HepG2 (cell line): Measurements from ENCODE around the gene RNF5. TPM values are rescaled to one million over a fixed set of nuclear protein-coding genes. Genes with fewer than 3 reads are reported as not detected.

Experiments used
- ASH2L ChIP-seq: fragments of 300-600, 200-600 bp; sonication (generic); IDR thresholded peaks from 2 replicates; pipeline ENCODE4 v1.7.0; 2017; ENCODE audit warnings: low read depth, mild to moderate bottlenecking, moderate library complexity, mixed read lengths, low read length; ENCODE audit not compliant: insufficient read length
- ETV6 ChIP-seq: sonication (generic); formaldehyde crosslinking; conservative IDR thresholded peaks from 2 replicates; pipeline ENCODE4 v1.4.0; 2020; ENCODE audit warnings: missing genetic modification reagents
- HIVEP1 ChIP-seq: sonication (generic); formaldehyde crosslinking; IDR thresholded peaks from 2 replicates; pipeline ENCODE4 v1.4.0; 2020; ENCODE audit warnings: mild to moderate bottlenecking, missing genetic modification reagents
- HOXA9 ChIP-seq: sonication (generic); formaldehyde crosslinking; IDR thresholded peaks from 2 replicates; pipeline ENCODE4 v1.8.1; 2022; ENCODE audit warnings: missing genetic modification reagents, mild to moderate bottlenecking, moderate library complexity, borderline replicate concordance
- MXI1 ChIP-seq: IDR thresholded peaks from 3 replicates; pipeline ENCODE4 v1.6.1; 2012; ENCODE audit warnings: low read depth, low read length, inconsistent platforms, borderline replicate concordance
- MZF1 ChIP-seq: sonication (generic); formaldehyde crosslinking; IDR thresholded peaks from 2 replicates; pipeline ENCODE4 v1.8.1; 2023; ENCODE audit warnings: mild to moderate bottlenecking, missing genetic modification reagents, borderline replicate concordance
- NRL ChIP-seq: sonication (generic); formaldehyde crosslinking; IDR thresholded peaks from 2 replicates; pipeline ENCODE4 v1.5.0; 2020; ENCODE audit warnings: missing genetic modification reagents, mild to moderate bottlenecking, moderate library complexity, borderline replicate concordance
- RELA ChIP-seq: sonication (generic); formaldehyde crosslinking; IDR thresholded peaks from 2 replicates; pipeline ENCODE4 v1.4.0; 2020; ENCODE audit warnings: missing genetic modification reagents
- ZMYM3 ChIP-seq: sonication (generic); formaldehyde crosslinking; IDR thresholded peaks from 2 replicates; pipeline ENCODE4 v1.5.1; 2020; ENCODE audit warnings: mild to moderate bottlenecking, missing genetic modification reagents
- ZNF234 ChIP-seq: sonication (generic); formaldehyde crosslinking; conservative IDR thresholded peaks from 2 replicates; pipeline ENCODE4 v1.5.1; 2020; ENCODE audit warnings: mild to moderate bottlenecking, missing genetic modification reagents
- ZNF333 ChIP-seq: sonication (generic); formaldehyde crosslinking; IDR thresholded peaks from 2 replicates; pipeline ENCODE4 v1.4.0; 2020; ENCODE audit warnings: mild to moderate bottlenecking, missing genetic modification reagents, borderline replicate concordance
- ZNF616 ChIP-seq: sonication (generic); formaldehyde crosslinking; IDR thresholded peaks from 2 replicates; pipeline ENCODE4 v1.5.0; 2020; ENCODE audit warnings: low read depth, mild to moderate bottlenecking, missing genetic modification reagents
- ZNF878 ChIP-seq: sonication (generic); formaldehyde crosslinking; IDR thresholded peaks from 2 replicates; pipeline ENCODE4 v1.8.1; 2023; ENCODE audit warnings: mild to moderate bottlenecking, missing genetic modification reagents, moderate library complexity
- polyA plus RNA-seq, 8 experiments: library from polyadenylated mRNA; depleted of rRNA in 3 of 8; stranded (reverse) in 7 of 8; unstranded in 1 of 8; fragments of >200 nt; fragmentation: Illumina TruSeq in 4 of 8; extraction: Trizol in 4 of 8; gene quantifications; 2 replicates each; pipeline versions ENCODE4 v1.2.1 to v1.2.3, GENCODE V29; 2011 to 2016; ENCODE audit warnings: low read depth in 4 of 8, missing spikeins in 1 of 8, mixed read lengths in 1 of 8; ENCODE audit not compliant: insufficient read depth in 1 of 8
- total RNA-seq, 5 experiments: library from RNA; depleted of rRNA; stranded (reverse); fragments of >200 nt; fragmentation: Illumina TruSeq; extraction: Trizol; gene quantifications; 2 replicates each; pipeline ENCODE4 v1.2.3, GENCODE V29; 2016; ENCODE audit warnings: low read depth in 1 of 5
- TF ChIP-seq, protein P1 (sequence below): sonication (generic); formaldehyde crosslinking; IDR thresholded peaks from 2 replicates; pipeline ENCODE4 v1.4.0; 2020; ENCODE audit warnings: missing genetic modification reagents
- TF ChIP-seq, protein P2 (sequence below): sonication (generic); formaldehyde crosslinking; IDR thresholded peaks from 2 replicates; pipeline ENCODE4 v1.4.0; 2020; ENCODE audit warnings: missing genetic modification reagents
- TF ChIP-seq, protein P3 (sequence below): sonication (generic); formaldehyde crosslinking; IDR thresholded peaks from 2 replicates; pipeline ENCODE4 v1.8.1; 2023; ENCODE audit warnings: mild to moderate bottlenecking, moderate library complexity, missing genetic modification reagents
- TF ChIP-seq, protein P4 (sequence below): sonication (generic); formaldehyde crosslinking; IDR thresholded peaks from 2 replicates; pipeline ENCODE4 v1.4.0; 2020; ENCODE audit warnings: missing genetic modification reagents, borderline replicate concordance
- TF ChIP-seq, protein P5 (sequence below): sonication (generic); formaldehyde crosslinking; IDR thresholded peaks from 2 replicates; pipeline ENCODE4 v1.8.0; 2023; ENCODE audit warnings: mild to moderate bottlenecking, missing genetic modification reagents

Gene RNF5
- total and polyA plus RNA-seq, 2 of the 13 experiments (the other 11 are each of a cell fraction or from before 2014, with no cell fraction given), result 98.0 to 131 TPM

DNA sequence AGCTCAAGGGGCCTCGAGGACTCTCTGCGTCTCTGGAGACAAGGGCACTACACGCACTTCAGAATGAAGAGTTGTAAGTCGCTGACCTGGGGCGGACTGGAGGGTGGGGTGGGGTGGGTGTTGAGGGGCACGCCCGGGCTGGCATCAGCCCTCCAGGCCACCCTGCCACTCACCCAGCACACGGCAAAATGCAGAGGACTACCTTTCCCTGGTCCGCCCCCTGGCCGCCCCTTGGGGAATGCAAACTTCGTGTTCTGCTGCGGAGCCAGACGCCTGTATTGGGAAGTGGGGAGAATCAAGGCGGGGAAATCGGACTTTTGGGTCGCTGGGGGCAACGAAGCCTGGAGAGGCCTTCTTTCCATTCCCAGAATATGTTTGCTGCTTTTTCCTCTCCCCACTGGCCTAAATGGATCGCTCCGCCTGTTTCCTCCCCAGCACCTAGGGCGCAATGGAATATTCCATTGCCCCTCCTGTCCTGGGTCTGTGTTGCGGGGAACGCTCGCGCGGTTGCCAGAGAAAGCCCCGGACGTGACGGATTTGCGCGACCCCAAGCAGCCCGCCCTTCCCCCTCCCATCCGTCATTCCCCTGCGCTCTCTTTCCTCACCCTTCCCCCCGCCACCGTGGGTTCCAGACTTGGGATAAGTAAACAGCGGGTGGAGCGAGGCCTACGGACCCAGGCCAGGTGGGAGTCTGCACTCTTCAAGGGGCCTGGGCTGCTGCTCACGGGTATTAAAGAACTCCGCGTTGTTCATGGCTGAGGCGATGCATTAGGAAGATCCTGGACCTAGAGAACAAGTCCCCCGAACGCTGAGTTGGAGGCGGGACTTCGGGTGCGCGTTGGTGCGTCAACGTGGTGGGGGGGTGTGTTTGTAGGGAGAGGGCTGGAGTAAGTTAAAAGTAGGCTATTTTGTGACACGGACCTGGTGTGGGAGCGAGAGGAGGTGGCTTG lies 24.4 kb upstream of the RNF5 start, which contains the start of gene PPT2 (continued):
- TF ChIP-seq, protein P1, sequence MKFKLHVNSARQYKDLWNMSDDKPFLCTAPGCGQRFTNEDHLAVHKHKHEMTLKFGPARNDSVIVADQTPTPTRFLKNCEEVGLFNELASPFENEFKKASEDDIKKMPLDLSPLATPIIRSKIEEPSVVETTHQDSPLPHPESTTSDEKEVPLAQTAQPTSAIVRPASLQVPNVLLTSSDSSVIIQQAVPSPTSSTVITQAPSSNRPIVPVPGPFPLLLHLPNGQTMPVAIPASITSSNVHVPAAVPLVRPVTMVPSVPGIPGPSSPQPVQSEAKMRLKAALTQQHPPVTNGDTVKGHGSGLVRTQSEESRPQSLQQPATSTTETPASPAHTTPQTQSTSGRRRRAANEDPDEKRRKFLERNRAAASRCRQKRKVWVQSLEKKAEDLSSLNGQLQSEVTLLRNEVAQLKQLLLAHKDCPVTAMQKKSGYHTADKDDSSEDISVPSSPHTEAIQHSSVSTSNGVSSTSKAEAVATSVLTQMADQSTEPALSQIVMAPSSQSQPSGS (CRISPR knock-in tag), result peak; percentile 42
- no peak; the same call in 1 of the 2 replicates for TF ChIP-seq ZMYM3 (CRISPR knock-in tag)
- TF ChIP-seq ASH2L, result peak; percentile 83
- TF ChIP-seq, protein P2, sequence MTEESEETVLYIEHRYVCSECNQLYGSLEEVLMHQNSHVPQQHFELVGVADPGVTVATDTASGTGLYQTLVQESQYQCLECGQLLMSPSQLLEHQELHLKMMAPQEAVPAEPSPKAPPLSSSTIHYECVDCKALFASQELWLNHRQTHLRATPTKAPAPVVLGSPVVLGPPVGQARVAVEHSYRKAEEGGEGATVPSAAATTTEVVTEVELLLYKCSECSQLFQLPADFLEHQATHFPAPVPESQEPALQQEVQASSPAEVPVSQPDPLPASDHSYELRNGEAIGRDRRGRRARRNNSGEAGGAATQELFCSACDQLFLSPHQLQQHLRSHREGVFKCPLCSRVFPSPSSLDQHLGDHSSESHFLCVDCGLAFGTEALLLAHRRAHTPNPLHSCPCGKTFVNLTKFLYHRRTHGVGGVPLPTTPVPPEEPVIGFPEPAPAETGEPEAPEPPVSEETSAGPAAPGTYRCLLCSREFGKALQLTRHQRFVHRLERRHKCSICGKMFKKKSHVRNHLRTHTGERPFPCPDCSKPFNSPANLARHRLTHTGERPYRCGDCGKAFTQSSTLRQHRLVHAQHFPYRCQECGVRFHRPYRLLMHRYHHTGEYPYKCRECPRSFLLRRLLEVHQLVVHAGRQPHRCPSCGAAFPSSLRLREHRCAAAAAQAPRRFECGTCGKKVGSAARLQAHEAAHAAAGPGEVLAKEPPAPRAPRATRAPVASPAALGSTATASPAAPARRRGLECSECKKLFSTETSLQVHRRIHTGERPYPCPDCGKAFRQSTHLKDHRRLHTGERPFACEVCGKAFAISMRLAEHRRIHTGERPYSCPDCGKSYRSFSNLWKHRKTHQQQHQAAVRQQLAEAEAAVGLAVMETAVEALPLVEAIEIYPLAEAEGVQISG, result peak; percentile 52; the same call in 1 of the 2 replicates
- TF ChIP-seq, protein P3, sequence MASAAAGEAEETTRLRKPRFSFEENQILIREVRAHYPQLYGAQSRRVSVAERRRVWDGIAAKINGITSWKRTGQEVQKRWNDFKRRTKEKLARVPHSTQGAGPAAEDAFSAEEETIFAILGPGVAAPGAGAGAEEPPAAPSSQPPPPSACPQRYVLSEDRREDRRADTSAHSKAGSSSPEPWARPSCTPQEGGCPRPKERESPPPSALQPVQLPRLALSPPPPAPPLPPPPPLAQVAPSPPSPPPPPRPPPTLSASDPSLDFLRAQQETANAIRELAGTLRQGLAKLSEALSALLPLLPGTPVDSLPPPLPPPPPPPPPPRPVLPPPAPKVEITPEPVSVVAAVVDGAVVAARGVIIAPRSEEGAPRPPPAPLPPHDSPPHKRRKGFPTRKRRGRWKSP, result peak; percentile 77; the same call in 1 of the 2 replicates
- TF ChIP-seq RELA (CRISPR knock-in tag), result no peak
- TF ChIP-seq, protein P4, sequence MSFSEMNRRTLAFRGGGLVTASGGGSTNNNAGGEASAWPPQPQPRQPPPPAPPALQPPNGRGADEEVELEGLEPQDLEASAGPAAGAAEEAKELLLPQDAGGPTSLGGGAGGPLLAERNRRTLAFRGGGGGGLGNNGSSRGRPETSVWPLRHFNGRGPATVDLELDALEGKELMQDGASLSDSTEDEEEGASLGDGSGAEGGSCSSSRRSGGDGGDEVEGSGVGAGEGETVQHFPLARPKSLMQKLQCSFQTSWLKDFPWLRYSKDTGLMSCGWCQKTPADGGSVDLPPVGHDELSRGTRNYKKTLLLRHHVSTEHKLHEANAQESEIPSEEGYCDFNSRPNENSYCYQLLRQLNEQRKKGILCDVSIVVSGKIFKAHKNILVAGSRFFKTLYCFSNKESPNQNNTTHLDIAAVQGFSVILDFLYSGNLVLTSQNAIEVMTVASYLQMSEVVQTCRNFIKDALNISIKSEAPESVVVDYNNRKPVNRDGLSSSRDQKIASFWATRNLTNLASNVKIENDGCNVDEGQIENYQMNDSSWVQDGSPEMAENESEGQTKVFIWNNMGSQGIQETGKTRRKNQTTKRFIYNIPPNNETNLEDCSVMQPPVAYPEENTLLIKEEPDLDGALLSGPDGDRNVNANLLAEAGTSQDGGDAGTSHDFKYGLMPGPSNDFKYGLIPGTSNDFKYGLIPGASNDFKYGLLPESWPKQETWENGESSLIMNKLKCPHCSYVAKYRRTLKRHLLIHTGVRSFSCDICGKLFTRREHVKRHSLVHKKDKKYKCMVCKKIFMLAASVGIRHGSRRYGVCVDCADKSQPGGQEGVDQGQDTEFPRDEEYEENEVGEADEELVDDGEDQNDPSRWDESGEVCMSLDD (CRISPR knock-in tag), result 0 out of 2 replicates have a peak, but pooled peaks have one; percentile 53
- no peak for TF ChIP-seq MZF1 (CRISPR knock-in tag)
- TF ChIP-seq HIVEP1 (CRISPR knock-in tag), result peak; percentile 80
- peak; percentile 88 for TF ChIP-seq MXI1
- TF ChIP-seq ZNF878 (CRISPR knock-in tag), result 0 out of 2 replicates have a peak, but pooled peaks have one; percentile 27
- no peak; the same call in 1 of the 2 replicates for TF ChIP-seq HOXA9 (CRISPR knock-in tag)
- no peak for TF ChIP-seq ZNF616 (CRISPR knock-in tag)
- peak; percentile 71; the same call in 1 of the 2 replicates for TF ChIP-seq ZNF333 (CRISPR knock-in tag)
- no peak; the same call in 1 of the 2 replicates for TF ChIP-seq ETV6
- no peak for TF ChIP-seq ZNF234 (CRISPR knock-in tag)
- TF ChIP-seq NRL (CRISPR knock-in tag), result peak; percentile 14
- TF ChIP-seq, protein P5, sequence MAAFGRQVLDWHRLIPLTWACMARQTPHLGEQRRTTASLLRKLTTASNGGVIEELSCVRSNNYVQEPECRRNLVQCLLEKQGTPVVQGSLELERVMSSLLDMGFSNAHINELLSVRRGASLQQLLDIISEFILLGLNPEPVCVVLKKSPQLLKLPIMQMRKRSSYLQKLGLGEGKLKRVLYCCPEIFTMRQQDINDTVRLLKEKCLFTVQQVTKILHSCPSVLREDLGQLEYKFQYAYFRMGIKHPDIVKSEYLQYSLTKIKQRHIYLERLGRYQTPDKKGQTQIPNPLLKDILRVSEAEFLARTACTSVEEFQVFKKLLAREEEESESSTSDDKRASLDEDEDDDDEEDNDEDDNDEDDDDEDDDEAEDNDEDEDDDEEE, result 0 out of 2 replicates have a peak, but pooled peaks have one; percentile 12
